HG02588 (cell line): ENCODE data around the gene CFAP46.
"Not testable (repeated sequence)": the region's sequence is repeated elsewhere in the genome, so short reads cannot be mapped to it uniquely, and the experiment has no call there.

Experiments used
- ATAC-seq: cut with Tn5 transposase; IDR thresholded peaks from one replicate; pipeline ENCODE4 v1.9.1; 2021; ENCODE audit warnings: mild to moderate bottlenecking, moderate library complexity; ENCODE audit not compliant: unreplicated experiment

Gene CFAP46

DNA sequence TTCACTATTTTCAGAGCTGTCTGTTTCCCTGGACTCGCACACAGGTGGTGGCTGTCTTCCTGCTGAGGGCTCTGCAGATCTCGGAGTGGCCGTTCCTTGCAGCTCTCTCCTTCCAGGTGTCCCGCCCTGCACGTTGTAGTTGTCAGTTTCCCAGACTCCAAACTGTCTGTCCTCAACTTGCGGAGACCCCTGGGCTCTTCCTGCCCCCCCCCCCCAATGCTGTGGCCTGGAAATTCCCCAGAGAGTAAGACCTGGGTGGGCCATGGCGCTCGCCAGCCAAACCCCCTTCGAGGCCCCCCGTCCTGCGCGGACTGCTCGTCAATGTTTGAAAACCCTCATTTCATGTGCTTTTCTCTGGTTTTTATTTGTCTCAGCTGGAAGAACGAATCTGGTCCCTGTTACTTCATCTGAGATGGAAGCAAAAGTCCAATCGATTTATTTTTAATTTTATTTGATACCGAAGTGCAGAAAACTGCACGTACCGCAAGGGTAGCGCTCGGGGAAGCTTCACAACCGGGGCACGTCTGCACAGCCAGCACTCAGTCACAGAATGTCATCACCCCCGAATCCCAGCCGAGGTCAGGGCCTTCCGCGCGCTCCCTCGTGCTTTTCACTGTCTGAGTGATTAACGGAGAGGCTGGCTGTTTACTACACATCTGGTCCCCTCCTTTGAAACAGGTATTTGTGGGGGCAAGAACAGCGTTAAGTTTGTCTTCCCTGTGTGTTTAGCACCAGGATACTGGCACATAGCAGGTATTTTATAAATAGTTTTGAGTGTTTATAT, 110.0 kb downstream of the CFAP46 start:
- no peak for ATAC-seq

DNA sequence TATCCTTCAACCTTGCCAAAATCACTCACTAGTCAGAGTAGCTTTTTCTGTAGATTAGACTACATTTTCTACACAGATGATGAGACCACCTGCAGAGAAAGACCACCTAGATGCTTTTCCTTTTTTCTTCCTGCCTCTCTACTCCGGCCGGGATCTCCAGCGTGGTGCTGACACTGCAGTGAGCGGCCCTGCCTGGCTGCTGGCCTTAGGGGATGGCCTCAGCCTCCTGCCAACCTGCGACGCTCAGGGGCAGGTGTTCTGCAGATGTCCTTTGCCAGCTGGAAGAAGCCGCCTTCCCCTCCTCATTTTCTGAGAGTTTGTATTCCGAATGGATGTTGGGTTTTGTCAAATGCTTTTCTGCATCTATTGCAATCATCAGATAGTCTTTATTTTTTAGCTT, 113.0 kb downstream of the CFAP46 start:
- no peak for ATAC-seq

DNA sequence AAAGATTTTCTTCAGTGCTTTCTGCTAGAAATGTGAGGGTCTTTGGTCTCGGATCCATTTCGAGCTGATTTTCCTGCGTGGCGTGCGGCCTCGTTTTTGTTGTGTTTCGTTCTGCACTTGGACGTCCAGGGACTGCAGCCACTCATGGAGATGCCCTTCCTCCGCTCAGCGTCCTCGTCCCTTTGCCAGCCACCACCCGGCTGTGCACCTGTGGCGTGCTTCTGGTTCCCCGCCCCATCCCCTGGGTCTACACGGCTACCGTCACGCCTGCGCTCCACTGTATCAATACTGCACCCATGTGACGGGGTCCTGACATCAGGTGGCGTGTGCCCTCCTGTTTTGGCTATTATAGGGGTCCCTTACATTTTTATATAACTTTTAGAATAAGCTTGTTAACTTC, 113.7 kb downstream of the CFAP46 start:
- no peak for ATAC-seq

DNA sequence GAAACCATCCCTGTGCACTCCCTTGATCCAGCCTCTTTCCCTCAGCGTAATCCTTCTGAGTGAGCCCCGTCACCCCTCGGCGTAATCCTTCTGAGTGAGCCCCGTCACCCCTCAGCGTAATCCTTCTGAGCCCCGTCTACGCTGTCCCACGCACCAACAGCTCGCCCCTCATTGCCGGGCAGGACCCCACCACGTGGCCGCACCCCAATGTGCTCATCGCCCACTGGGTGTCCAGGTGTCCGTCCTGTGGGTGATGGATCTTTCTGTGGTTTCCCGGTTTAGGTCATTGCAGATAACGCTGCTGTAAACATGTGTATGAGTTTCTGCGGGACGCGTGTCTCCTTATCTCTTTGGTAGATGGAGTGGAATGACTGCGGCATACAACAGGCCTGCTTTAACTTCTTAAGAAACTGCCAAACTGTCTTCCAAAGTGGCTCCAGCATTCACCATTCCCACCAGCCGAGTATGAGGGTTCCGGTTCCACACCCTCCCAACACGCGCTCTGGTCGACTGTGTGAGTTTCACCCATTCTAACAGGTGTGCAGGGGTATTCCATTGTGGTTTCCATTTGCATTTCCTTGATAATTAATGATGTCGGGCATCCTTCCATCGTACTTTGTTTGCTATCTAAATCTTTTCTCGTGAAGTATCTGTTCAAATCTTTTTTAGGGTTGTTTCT, 114.4 kb downstream of the CFAP46 start:
- no peak for ATAC-seq

DNA sequence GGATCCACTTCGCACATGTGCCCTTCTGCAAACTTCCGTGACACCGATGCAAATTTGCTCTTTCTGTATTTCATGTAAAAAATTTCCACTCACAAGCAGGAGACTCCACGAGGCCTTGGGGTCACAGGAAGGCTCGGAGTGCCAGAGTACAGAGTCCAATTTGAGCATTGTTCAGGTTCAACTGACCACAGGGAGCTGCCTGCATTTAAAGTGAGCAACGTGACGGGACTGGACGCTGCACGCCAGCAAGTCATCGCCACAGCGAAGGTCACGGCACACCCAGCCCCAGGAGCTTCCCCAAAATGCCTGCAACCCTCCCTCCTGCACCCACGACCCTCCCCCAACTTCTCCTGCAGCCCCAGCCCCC, 115.0 kb downstream of the CFAP46 start:
- ATAC-seq: no peak

DNA sequence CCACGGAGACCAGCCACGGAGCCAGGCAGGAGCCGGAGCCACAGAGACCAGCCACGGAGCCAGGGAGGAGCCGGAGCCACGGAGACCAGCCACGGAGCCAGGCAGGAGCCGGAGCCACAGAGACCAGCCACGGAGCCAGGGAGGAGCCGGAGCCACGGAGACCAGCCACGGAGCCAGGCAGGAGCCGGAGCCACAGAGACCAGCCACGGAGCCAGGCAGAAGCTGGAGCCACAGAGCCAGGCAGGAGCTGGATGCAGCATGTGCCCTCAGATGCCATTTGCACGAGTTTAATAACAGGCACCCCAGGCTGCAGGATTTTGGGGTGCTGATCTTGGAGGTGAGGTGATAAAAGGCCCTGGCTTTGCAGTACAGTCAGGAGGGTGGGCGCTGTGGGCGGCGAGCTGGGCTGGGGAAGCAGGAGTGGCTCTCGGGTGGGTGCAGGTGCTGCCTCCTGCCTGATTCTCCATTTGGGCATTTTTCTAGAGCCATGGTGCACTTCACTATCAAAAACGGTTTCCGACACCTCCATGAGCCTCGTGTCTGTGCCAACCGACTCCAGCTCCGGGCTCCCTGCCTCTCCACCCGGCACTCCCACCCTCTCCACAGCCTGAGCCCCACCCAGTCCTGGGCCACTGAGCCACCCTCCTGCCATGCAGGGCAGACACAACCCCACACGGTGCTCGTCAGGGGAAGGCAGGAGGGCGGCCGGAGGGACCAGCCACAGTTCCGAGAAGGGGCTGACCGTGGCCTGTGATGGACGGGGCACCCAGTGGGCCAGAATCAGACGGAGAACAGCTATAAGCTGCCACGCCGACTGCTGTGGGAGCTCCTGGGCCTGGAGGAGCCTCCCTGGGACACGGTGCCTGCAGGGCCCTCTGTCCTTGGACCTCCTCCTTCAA, 115.6 kb downstream of the CFAP46 start:
- no peak for ATAC-seq

DNA sequence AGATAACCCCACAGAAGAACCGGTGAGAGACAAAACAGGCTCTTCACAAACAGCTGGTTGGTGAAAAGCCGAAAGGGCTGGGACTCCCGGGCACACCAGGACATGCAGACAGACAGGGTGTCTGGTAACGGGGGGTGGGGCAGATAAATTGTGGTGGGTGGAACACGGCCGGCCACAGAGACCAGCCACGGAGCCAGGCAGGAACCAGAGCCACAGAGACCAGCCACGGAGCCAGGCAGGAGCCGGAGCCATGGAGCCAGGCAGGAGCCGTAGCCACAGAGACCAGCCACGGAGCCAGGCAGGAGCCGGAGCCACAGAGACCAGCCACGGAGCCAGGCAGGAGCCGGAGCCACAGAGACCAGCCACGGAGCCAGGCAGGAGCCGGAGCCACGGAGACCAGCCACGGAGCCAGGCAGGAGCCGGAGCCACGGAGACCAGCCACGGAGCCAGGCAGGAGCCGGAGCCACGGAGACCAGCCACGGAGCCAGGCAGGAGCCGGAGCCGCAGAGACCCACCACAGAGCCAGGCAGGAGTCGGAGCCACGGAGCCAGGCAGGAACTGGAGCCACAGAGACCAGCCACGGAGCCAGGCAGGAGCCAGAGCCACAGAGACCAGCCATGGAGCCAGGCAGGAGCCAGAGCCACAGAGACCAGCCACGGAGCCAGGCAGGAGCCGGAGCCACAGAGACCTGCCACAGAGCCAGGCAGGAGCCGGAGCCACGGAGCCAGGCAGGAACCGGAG, 116.4 kb downstream of the CFAP46 start:
- not testable (repeated sequence) for ATAC-seq

DNA sequence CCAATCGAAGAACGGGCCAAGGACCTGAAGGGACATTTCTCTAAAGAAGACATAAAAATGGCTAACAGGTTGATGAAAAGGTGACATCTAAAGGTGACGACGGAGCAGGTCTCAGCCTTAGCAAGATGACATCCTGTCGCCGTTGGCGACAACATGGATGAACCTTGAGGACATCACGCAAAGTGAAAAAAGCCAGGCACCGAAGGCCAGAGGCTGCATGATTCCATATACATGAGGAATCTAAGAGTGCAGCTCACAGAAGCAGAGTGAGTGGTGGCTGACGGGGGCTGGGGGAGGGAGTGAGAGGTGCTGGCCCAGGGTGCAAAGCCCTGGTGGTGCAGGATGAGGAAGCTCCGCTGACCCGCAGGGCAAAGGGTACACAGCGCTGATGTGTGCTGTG, 122.3 kb downstream of the CFAP46 start:
- no peak for ATAC-seq

DNA sequence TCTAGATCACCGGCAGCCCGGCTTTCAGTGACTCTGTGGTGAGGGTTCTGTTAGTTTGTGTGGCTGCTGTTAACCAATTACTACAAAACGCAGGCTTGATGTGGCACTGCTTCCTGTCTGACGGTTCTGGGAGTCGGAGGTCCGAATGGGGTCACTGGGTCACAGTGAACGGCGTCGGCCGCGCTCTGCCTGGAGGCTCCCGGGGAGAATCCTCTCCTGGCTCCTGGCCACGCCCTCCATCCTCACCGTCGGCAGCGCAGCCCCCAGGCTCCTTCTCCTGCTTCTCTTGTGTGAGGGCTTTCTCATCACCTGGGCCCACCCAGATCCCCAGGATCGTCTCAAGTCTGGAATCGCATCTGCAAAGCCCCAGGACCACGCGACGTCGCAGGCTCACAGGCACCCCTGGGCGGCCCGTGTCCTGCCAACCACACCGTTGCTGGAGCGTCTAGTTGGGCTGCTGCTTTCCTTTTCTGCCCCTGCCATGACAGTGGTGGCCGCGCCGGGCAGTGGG, 124.6 kb downstream of the CFAP46 start:
- ATAC-seq: no peak

DNA sequence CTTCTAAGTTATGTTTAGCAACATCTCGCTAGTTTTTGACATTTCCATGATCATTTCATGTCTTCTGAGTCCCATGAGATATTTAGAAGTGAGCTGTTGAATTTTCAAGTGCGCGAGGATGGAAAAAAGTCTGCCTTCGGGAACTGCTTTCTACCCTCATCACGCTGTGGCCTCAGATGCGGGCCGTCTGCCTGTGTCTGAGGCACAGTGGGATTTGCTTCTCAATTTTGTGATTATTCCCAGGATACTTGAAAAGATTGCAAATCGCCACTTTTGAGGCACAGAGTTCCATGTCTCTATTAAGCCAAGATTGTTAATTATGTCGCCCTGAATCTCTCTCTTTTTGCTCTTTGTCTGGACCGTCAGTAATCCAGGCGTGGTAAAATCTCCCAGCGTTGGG, 125.7 kb downstream of the CFAP46 start:
- no peak for ATAC-seq

DNA sequence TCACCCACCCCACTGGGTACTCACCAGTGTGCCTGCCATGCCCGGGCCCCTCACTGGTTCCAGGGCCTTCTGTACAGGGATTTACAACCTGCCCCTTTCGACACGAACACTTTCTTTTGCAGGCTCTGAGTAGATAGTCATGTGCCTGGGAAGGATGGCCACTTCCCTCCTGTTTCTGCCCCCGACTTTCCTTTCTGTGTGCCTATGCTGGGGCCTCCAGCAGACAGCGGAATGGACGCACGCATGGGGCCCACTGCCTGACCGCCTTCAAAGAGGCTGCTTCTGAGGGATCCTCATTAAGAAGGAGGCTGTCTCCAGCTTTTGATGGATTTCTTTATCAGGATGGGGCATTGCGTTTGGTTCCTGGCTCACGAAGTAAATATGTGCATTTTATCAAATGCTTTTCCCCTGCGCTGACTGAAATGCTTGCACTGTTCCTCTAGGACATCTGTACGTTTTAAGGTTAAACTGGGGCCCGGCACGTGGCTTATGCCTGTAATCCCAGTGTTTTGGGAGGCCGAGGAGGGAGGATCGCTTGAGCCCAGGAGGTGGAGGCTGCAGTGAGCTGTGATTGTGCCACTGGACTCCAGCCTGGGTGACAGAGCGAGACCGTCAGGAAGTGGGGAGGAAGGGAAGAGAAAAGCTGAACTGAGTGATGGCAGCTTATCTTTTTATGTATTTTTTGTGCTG, 127.1 kb downstream of the CFAP46 start:
- ATAC-seq: no peak

DNA sequence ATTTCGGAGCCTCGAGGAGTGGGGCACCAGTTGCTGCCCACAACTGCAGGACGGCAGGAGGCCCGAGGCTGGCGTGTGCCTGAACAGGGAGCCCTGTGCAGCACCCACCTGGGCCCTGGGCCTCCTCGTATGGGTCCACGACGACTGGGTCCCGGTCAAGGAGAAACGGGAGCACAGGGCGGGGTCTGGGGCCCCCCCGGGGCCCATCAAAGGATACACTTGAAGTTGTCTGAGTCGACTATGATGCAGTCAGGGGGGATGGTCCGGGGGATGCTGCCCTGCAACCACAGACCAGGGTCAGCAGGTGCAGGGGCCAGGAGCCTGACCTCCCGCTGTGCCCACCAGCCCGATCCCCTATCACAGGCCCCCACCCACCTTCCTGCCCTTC, 127.9 kb downstream of the CFAP46 start:
- ATAC-seq: no peak

DNA sequence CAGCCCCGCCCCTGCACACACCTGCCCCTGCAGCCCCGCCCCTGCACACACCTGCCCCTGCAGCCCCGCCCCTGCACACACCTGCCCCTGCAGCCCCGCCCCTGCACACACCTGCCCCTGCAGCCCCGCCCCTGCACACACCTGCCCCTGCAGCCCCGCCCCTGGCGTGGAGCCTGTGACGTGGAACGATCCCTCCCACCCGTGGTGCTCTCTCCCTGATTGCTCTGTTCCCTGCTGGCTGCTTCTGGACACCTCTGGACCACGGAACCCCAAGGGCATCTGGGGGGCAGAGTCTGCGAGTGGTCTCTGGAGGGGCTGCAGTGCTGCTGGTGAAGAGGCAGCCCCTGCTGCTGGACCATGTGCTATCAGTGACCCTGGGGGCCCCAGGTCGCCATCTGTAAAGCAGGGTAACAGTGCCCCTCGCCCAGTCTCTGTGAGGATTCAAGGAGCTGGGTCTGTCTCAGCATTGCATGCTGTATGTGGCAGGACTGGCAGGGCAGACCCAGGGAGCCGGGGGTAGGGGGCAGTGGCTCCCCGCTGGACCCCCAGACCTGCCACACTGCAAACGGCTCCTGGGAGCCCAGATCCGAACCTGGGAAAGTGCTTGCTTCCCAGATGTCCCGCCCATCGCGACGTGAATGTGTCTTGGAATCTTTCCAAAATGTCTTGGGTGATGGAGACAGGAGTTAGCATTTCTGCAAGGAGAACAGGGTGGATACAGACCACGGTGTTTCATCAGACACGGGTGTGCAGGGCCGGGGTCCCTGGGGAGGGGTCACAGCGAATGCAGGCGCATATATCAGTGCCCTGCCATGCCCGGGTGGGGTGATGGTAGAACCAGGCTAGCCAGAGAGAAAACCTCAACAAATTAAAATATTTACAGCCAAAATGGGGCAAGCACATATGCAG, 128.6 kb downstream of the CFAP46 start:
- no peak for ATAC-seq

DNA sequence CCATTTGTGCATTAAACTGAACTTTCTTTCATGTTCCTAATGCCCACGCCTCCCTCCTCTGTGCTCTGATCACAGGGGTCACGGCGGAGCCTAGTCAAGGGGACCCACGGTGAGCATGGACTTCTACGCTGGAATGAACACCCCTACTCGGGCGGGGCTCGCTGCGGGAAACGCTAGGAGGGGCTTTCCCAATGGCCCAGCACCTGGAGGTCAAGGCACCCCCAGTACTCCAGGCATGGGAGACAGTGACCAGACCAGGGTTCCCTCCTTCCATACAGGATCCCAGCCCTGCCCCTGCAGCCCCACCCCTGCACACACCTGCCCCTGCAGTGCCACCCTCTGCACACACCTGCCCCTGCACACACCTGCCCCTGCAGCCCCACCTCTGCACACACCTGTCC, 129.4 kb downstream of the CFAP46 start:
- no peak for ATAC-seq

DNA sequence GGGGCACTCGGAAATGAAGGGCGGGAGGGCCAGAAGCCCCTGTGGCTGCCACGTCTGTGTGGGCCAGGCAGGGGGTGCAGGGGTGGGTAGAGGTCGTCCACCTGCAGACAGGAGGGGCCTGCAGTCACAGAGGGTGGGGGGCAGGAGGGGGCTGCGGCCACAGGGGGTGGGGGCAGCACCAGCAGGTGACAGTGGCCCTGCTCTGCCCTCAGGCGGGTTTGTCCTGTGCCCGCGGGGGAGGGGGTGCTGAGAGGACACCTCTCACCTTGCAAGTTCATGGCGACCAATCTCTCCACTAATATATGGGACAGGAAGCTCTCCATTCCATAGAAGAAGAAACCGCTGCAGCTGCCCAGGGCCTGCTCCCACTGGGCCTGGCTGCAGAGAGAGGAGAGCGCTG, 129.8 kb downstream of the CFAP46 start:
- ATAC-seq: no peak

DNA sequence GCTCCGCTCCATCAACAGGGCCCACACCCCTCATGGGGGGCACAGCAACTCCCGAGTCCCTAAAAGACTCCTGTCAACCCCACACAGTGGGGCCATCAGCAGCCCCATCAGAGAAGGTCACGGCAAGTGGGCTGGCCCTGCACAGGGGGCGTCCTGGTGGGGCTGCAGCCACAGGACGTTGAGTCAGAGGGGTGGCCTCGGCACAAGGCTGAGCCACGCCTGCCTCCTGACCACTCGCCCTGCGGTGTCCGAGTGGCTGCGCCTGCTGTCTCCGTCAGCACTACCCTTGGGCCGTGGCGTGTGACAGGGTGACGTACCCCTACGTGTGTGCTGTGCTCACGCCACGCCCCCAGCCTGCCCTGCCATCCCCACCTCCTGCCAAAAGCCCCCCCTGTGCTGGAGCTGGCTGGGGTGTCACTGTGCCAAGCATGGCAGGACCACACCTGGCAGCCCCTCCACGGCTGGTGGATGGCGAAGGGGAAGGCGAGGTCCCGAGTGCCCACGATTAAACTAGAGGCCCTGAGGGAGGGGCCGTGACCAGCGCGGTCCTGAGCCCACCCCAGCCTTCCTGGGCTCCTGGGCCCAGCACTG, 130.4 kb downstream of the CFAP46 start:
- no peak for ATAC-seq

DNA sequence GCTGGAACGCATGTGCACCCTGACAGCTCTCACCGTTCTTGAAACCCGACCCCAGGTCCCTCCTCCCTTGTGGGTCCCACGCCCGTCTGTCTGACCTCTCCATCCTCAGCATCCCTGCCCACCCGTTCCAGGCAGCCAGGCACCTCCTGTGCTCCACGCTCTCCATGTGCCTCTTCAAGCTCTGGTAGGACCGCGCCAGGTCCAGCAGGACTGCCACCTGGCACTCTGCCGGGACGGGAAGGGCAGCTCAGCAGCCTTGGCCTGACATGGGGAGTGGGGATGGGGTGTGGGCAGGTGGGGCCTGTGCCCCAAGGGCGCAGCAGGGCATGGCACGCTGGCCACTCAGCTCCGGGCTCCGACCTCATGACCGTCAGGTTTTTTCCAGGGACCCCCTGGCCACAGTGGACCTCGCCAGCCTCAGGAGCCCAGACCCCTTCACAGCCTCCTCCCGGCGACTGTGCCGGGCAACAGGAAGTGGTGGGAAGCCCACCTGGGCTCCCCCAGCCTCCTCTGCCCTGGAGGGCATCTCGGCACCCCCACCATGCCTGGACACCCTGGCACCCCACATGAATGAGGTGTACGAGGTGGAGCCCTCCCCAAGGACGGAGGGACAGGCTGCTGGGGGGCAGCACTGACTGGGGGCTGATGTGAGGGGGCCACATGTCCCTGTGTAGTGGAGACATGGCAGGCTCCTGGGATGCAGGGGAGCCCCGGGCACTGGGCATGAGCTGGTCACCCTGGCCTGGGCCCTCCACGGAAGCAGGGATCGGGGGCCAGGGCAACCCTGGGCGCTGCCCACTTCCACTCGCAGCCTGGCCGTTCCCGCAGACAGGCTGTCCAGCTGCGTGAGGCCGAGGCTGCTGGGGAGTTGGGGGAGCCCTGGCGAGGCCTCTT, 131.3 kb downstream of the CFAP46 start:
- ATAC-seq: no peak
